HS-5 (cell line): ENCODE results near the gene PPP2R5D.
A peak's percentile ranks its signal among the peaks of the same experiment; 100 is the strongest.

ENCODE experiments used
- DNase-seq: peaks from one replicate; pipeline ENCODE4 v3.0.0-alpha.2; 2012; ENCODE audit warnings: low read depth

PPP2R5D gene

GRCh38 chr6:43059168-43060033 lies 75.0 kb downstream of the PPP2R5D start, which contains the start of the genes KLC4 and MRPL2:
TSS of gene KLC4 (plus strand) at chr6:43059631. CDS start at chr6:43061336, 1,705 bp downstream.
TSS of gene MRPL2 (minus strand) at chr6:43059434. CDS start at chr6:43059381, 53 bp downstream.
- DNase-seq, result peak; percentile 94

GRCh38 chr6:43060034-43060754 lies 75.8 kb downstream of the PPP2R5D start:
- no peak for DNase-seq

- no peak for DNase-seq
Observed at GRCh38 chr6:43060755-43061633, 76.6 kb downstream of the PPP2R5D start.

GRCh38 chr6:43061861-43062260 lies 77.5 kb downstream of the PPP2R5D start:
- no peak for DNase-seq
